ENCODE measurements around the gene UPB1. TPM values are rescaled to one million over a fixed set of nuclear protein-coding genes. Genes with fewer than 3 reads are reported as not detected.

UPB1 gene
- total and polyA plus RNA-seq, 7 donors = 0.28 to 0.83 (median 0.36) TPM; not detected in 4

- 83 to 88% methylated on average over 5 of the region's 5 CpGs for WGBS, 2 donors
- intact Hi-C loops (cut with DNase I) = no loop called here
These were observed 1.1 kb downstream of the UPB1 start for GRCh38 chr22:24496234-24496633.

GRCh38 chr22:24496661-24497060 lies 1.5 kb downstream of the UPB1 start:
- Histone ChIP-seq H3K27me3 (peaks cover 7 to 29% (median 24%) of the 10 kb centered on the region in 3 donors), H3K9me3 (no peaks in the 10 kb centered on the region), H3K36me3 (no peaks in the 10 kb centered on the region), H3K27ac (no peak overlapping the region), H3K4me3 (no peak overlapping the region), H3K4me1 (peaks cover 0 to 11% (median 10%) of the 10 kb centered on the region in 4 donors)
- 90% methylated on average over 2 of the region's 2 CpGs for WGBS, 2 donors
- TF ChIP-seq EP300 (IDR thresholded peaks at IDR 0.05) (no peak), CTCF (IDR thresholded peaks at IDR 0.05) (no peak), POLR2AphosphoS5 (IDR thresholded peaks at IDR 0.05) (no peak), POLR2A (IDR thresholded peaks at IDR 0.05) (no peak)
- DNase-seq = no peak
- intact Hi-C loops (cut with DNase I) = no loop called here

More at GRCh38 chr22:24496234-24496633, 1.1 kb downstream of the UPB1 start:
- Histone ChIP-seq H3K27me3 (peaks cover 7 to 29% (median 24%) of the 10 kb centered on the region in 3 donors), H3K36me3 (no peaks in the 10 kb centered on the region), H3K4me3 (no peak overlapping the region), H3K9me3 (no peaks in the 10 kb centered on the region), H3K27ac (no peak overlapping the region), H3K4me1 (peaks cover 0 to 11% (median 10%) of the 10 kb centered on the region in 4 donors)
- no peak for TF ChIP-seq POLR2A (IDR thresholded peaks at IDR 0.05)
- TF ChIP-seq CTCF (IDR thresholded peaks at IDR 0.05) = no peak
- TF ChIP-seq EP300 (IDR thresholded peaks at IDR 0.05) = no peak
- TF ChIP-seq POLR2AphosphoS5 (IDR thresholded peaks at IDR 0.05) = no peak
- DNase-seq = no peak

DNA sequence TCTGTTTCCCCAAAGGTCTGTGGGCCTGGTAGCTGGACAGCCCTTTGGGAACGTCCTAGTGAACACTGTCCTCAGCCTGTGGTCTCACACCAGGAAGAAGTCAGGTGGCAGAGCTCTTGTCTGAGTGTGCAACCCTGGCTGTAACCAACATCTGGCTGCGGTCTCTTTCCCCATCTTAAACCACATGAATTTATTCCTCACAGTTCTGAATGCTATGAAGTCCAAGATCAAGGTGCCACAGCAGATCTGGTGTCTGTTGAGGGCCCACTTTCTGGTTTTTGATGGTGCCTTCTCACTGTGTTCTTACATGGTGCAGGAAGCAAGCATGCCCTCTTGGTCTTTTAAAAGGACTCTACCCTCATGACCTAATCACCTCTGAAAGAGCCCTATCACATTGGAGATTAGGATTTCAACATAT lies 2.7 kb downstream of the UPB1 start:
- 56 to 83% methylated on average over 2 of the region's 2 CpGs for WGBS, 2 donors
- DNase-seq = no peak

DNA sequence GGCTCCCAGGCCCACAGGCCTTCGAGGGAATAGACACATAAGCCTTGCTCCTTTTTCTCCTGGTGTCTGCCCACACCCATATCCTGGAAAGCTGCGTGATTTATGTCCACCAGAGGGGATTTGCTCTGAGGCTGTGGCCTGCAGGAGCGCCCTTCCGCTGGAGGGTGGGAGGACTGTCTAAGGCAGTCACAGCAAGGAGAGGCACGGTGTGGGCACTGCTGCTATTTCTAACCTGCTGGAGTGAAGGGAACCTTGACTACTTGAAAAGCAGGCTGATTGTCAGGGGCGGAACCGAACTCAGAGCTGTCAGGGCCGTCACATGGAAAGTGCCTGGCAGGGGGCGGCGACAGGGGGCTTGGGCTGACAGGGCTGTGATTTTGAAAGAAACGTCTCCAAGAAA lies 3.7 kb downstream of the UPB1 start:
- DNase-seq = no peak
- H3K27me3 ChIP-seq = peaks cover 5 to 20% (median 17%) of the 10 kb centered on the region in 3 donors
- H3K4me1 ChIP-seq = peaks cover 0 to 11% (median 10%) of the 10 kb centered on the region in 4 donors
- no peak overlapping the region for H3K4me3 ChIP-seq
- no peak for TF ChIP-seq POLR2A (IDR thresholded peaks at IDR 0.05)
- H3K36me3 ChIP-seq = no peaks in the 10 kb centered on the region
- no peaks in the 10 kb centered on the region for H3K9me3 ChIP-seq
- intact Hi-C loops (cut with DNase I) = no loop called here
- WGBS, 2 donors = 93 to 94% methylated on average over 11 of the region's 11 CpGs
- no peak overlapping the region for H3K27ac ChIP-seq

More for the DNA sequence above, 2.7 kb downstream of the UPB1 start:
- intact Hi-C loops (cut with DNase I) = no loop called here
- no peak overlapping the region for H3K4me3 ChIP-seq
- no peak overlapping the region for H3K27ac ChIP-seq
- TF ChIP-seq CTCF (IDR thresholded peaks at IDR 0.05) (no peak), EP300 (IDR thresholded peaks at IDR 0.05) (no peak), POLR2A (IDR thresholded peaks at IDR 0.05) (no peak), POLR2AphosphoS5 (IDR thresholded peaks at IDR 0.05) (no peak)
- no peaks in the 10 kb centered on the region for H3K9me3 ChIP-seq
- H3K36me3 ChIP-seq = no peaks in the 10 kb centered on the region
- peaks cover 0 to 11% (median 10%) of the 10 kb centered on the region in 4 donors for H3K4me1 ChIP-seq
- H3K27me3 ChIP-seq = peaks cover 7 to 29% (median 24%) of the 10 kb centered on the region in 3 donors

GRCh38 chr22:24499706-24500276 lies 4.7 kb downstream of the UPB1 start:
- H3K4me1 ChIP-seq = peaks cover 0 to 3% (median 3%) of the 10 kb centered on the region in 4 donors
- no peak for DNase-seq
- H3K9me3 ChIP-seq = no peaks in the 10 kb centered on the region
- TF ChIP-seq CTCF (IDR thresholded peaks at IDR 0.05) (no peak), POLR2A (IDR thresholded peaks at IDR 0.05) (no peak), POLR2AphosphoS5 (IDR thresholded peaks at IDR 0.05) (no peak), EP300 (IDR thresholded peaks at IDR 0.05) (no peak)
- no peaks in the 10 kb centered on the region for H3K36me3 ChIP-seq
- H3K4me3 ChIP-seq = no peak overlapping the region
- 90 to 95% methylated on average over 10 of the region's 10 CpGs for WGBS, 2 donors
- intact Hi-C loops (cut with DNase I) = no loop called here
- peaks cover 0 to 10% (median 7%) of the 10 kb centered on the region in 3 donors for H3K27me3 ChIP-seq
- H3K27ac ChIP-seq = no peak overlapping the region

Data from sigmoid colon (tissue), 7 donors.